CD14-positive monocyte (primary cell): ENCODE results near the gene ATP5F1D. TPM values are rescaled to one million over a fixed set of nuclear protein-coding genes. Genes with fewer than 3 reads are reported as not detected.

Source experiments
- DNase-seq, 3 donors: peaks; one replicate each; pipeline ENCODE4 v3.0.0-alpha.2; 2011 to 2022
- H2AFZ ChIP-seq: 2 replicates; pipeline ENCODE4 v1.6.0; 2012; ENCODE audit warnings: mild to moderate bottlenecking, low read depth, low read length, inconsistent platforms; ENCODE audit not compliant: insufficient read depth, poor library complexity, severe bottlenecking
- H3K27ac ChIP-seq, 2 donors: 1 replicate in 1 of 2; 2 replicates in 1 of 2; pipeline ENCODE4 v1.5.1; 2012 to 2013; ENCODE audit warnings: low read length in 2 of 2, control low read depth in 1 of 2, inconsistent platforms in 1 of 2, low read depth in 1 of 2, mild to moderate bottlenecking in 1 of 2
- H3K27me3 ChIP-seq, 2 donors: one replicate each; pipeline versions ENCODE4 v1.6.0 to v1.6.1; 2011 to 2013; ENCODE audit warnings: low read length in 2 of 2; ENCODE audit not compliant: control insufficient read depth in 2 of 2, insufficient read depth in 2 of 2
- H3K36me3 ChIP-seq, 2 donors: replicated peaks in 1 of 2; 1 replicate in 1 of 2; 2 replicates in 1 of 2; pipeline versions ENCODE4 v1.5.1 to v1.6.1; 2012 to 2013; ENCODE audit warnings: low read length in 2 of 2, control low read depth in 1 of 2, inconsistent platforms in 1 of 2, mild to moderate bottlenecking in 1 of 2; ENCODE audit not compliant: insufficient read depth in 2 of 2, control insufficient read depth in 1 of 2
- H3K4me1 ChIP-seq, 2 donors: 1 replicate in 1 of 2; 2 replicates in 1 of 2; pipeline versions ENCODE4 v1.5.1 to v1.6.1; 2012 to 2013; ENCODE audit warnings: low read length in 2 of 2, control low read depth in 1 of 2, inconsistent platforms in 1 of 2, mild to moderate bottlenecking in 1 of 2, moderate library complexity in 1 of 2; ENCODE audit not compliant: insufficient read depth in 2 of 2, control insufficient read depth in 1 of 2
- H3K4me2 ChIP-seq: replicated peaks from 2 replicates; pipeline ENCODE3; 2012; ENCODE audit warnings: low read length, moderate library complexity, mild to moderate bottlenecking; ENCODE audit not compliant: poor library complexity, severe bottlenecking; ENCODE audit errors: extremely low read depth
- H3K4me3 ChIP-seq, 3 experiments: fragments of 200-600 bp in 1 of 3; sonication (generic) in 1 of 3; replicated peaks in 1 of 3; 1 replicate in 2 of 3; 2 replicates in 1 of 3; pipeline ENCODE4 v1.5.1; 2011 to 2013; ENCODE audit warnings: low read length in 3 of 3, mild to moderate bottlenecking in 3 of 3, control low read depth in 2 of 3, low read depth in 2 of 3, inconsistent platforms in 1 of 3, moderate library complexity in 1 of 3
- H3K79me2 ChIP-seq: 2 replicates; pipeline ENCODE4 v1.6.0; 2012; ENCODE audit warnings: mild to moderate bottlenecking, control low read depth, inconsistent platforms, low read length, moderate library complexity; ENCODE audit not compliant: insufficient read depth
- H3K9ac ChIP-seq: 2 replicates; pipeline ENCODE4 v1.6.0; 2017; ENCODE audit warnings: low read length, mild to moderate bottlenecking; ENCODE audit not compliant: insufficient read depth, poor library complexity, severe bottlenecking
- H3K9me3 ChIP-seq, 2 donors: replicated peaks in 1 of 2; 1 replicate in 1 of 2; 2 replicates in 1 of 2; pipeline versions ENCODE4 v1.5.1 to v1.6.1; 2012 to 2013; ENCODE audit warnings: low read length in 2 of 2, control low read depth in 1 of 2; ENCODE audit not compliant: control insufficient read depth in 1 of 2, insufficient read depth in 1 of 2
- H4K20me1 ChIP-seq: 2 replicates; pipeline ENCODE4 v1.6.0; 2012; ENCODE audit warnings: mild to moderate bottlenecking, low read length, control low read depth, moderate library complexity; ENCODE audit not compliant: insufficient read depth
- H3K27ac Mint-ChIP-seq, 7 donors: one replicate each; pipeline ENCODE4 v1.8.0; 2020; ENCODE audit warnings: mild to moderate bottlenecking in 7 of 7, mixed read lengths in 7 of 7, moderate library complexity in 6 of 7, inconsistent platforms in 2 of 7
- H3K27me3 Mint-ChIP-seq, 3 donors: one replicate each; pipeline ENCODE4 v1.8.0; 2021 to 2022; ENCODE audit warnings: low read depth in 3 of 3, mild to moderate bottlenecking in 3 of 3, mixed read lengths in 3 of 3, moderate library complexity in 3 of 3, inconsistent platforms in 1 of 3
- H3K36me3 Mint-ChIP-seq, 2 donors: one replicate each; pipeline ENCODE4 v1.8.0; 2020; ENCODE audit warnings: mixed read lengths in 2 of 2, inconsistent platforms in 1 of 2, mild to moderate bottlenecking in 1 of 2
- H3K4me1 Mint-ChIP-seq: one replicate; pipeline ENCODE4 v1.8.0; 2020; ENCODE audit warnings: mild to moderate bottlenecking, mixed read lengths
- H3K4me3 Mint-ChIP-seq, 2 donors: one replicate each; pipeline ENCODE4 v1.8.0; 2020; ENCODE audit warnings: mild to moderate bottlenecking in 2 of 2, mixed read lengths in 2 of 2, moderate library complexity in 1 of 2
- H3K9me3 Mint-ChIP-seq, 7 donors: one replicate each; pipeline ENCODE4 v1.8.0; 2020 to 2022; ENCODE audit warnings: mixed read lengths in 7 of 7, mild to moderate bottlenecking in 6 of 7, moderate library complexity in 6 of 7, inconsistent platforms in 2 of 7
- CTCF ChIP-seq: fragments of 200-600 bp; IDR thresholded peaks from one replicate; pipeline ENCODE4 v1.8.0; 2022; ENCODE audit warnings: antibody characterized with exemption, mild to moderate bottlenecking
- WGBS: methylation state at CpG from one replicate; pipeline ENCODE4 v1.1.5; 2013; ENCODE audit warnings: missing lambda C conversion rate; ENCODE audit not compliant: insufficient coverage; 5-methylcytosine and 5-hydroxymethylcytosine counted together
- intact Hi-C, 2 donors: fragments of 100-400 bp; cut with micrococcal nuclease; formaldehyde crosslinking; loops; one replicate each; pipeline versions ENCODE4 v1.15.0 to v1.15.1; 2023
- polyA plus RNA-seq, 3 donors: library from polyadenylated mRNA; depleted of rRNA in 1 of 3; unstranded in 2 of 3; stranded (reverse) in 1 of 3; fragments of 300-500 nt in 2 of 3; fragments of >200 nt in 1 of 3; fragmentation: Illumina TruSeq in 2 of 3; gene quantifications; 1 replicate in 2 of 3; 2 replicates in 1 of 3; pipeline ENCODE4 v1.2.3, GENCODE V29; 2012 to 2021

Gene ATP5F1D
- polyA plus RNA-seq, 3 donors, result 122 to 160 (median 143) TPM

GRCh38 chr19:1292419-1293151 is 51.0 kb downstream of the ATP5F1D start:
- H3K9me3 Mint-ChIP-seq, result peaks cover 0 to 10% (median 0%) of the 10 kb centered on the region in 7 donors
- peaks cover 2 to 28% of the 10 kb centered on the region in 2 donors for H3K27me3 ChIP-seq
- no peak overlapping the region for H3K4me3 ChIP-seq
- no peak overlapping the region for H3K4me2 ChIP-seq
- H3K9me3 ChIP-seq, result no peaks in the 10 kb centered on the region
- no peak overlapping the region for H3K27ac Mint-ChIP-seq
- H4K20me1 ChIP-seq, result no peaks in the 10 kb centered on the region
- no peak overlapping the region for H3K9ac ChIP-seq
- no peak overlapping the region for H3K27ac ChIP-seq
- DNase-seq, result no peak
- TF ChIP-seq CTCF, result no peak
- peak overlapping the region in 1 of 2 donors; percentile 53 for H3K4me3 Mint-ChIP-seq
- no peak overlapping the region for H2AFZ ChIP-seq
- H3K79me2 ChIP-seq, result no peaks in the 10 kb centered on the region
- WGBS, result 86% methylated on average over 17 of the region's 17 CpGs
- no peaks in the 10 kb centered on the region for H3K36me3 ChIP-seq
- H3K27me3 Mint-ChIP-seq, result peaks cover 21 to 64% (median 37%) of the 10 kb centered on the region in 3 donors
- peaks cover 7% of the 10 kb centered on the region for H3K4me1 Mint-ChIP-seq
- H3K36me3 Mint-ChIP-seq, result no peaks in the 10 kb centered on the region
- H3K4me1 ChIP-seq, result peaks cover 7 to 8% of the 10 kb centered on the region in 2 donors
- intact Hi-C loops, result no loop called here

GRCh38 chr19:1293782-1294604 is 52.4 kb downstream of the ATP5F1D start:
- peaks cover 0 to 15% of the 10 kb centered on the region in 2 donors for H3K27me3 ChIP-seq
- intact Hi-C loops, result no loop called here
- H3K4me1 ChIP-seq, result peaks cover 7 to 8% of the 10 kb centered on the region in 2 donors
- H3K36me3 ChIP-seq, result no peaks in the 10 kb centered on the region
- H3K36me3 Mint-ChIP-seq, result no peaks in the 10 kb centered on the region
- H3K4me3 ChIP-seq, result no peak overlapping the region
- no peaks in the 10 kb centered on the region for H4K20me1 ChIP-seq
- no peak for DNase-seq
- H3K27ac Mint-ChIP-seq, result no peak overlapping the region
- H2AFZ ChIP-seq, result no peak overlapping the region
- H3K9me3 Mint-ChIP-seq, result peaks cover 0 to 8% (median 0%) of the 10 kb centered on the region in 7 donors
- 75% methylated on average over 26 of the region's 35 CpGs for WGBS
- peaks cover 7% of the 10 kb centered on the region for H3K4me1 Mint-ChIP-seq
- H3K9ac ChIP-seq, result no peak overlapping the region
- H3K4me3 Mint-ChIP-seq, result peak overlapping the region in 1 of 2 donors; percentile 60
- H3K27me3 Mint-ChIP-seq, result peaks cover 16 to 49% (median 31%) of the 10 kb centered on the region in 3 donors
- no peak overlapping the region for H3K27ac ChIP-seq
- no peak overlapping the region for H3K4me2 ChIP-seq
- no peaks in the 10 kb centered on the region for H3K79me2 ChIP-seq
- no peaks in the 10 kb centered on the region for H3K9me3 ChIP-seq
- no peak for TF ChIP-seq CTCF

Other genes with a start within 250 kb of the ATP5F1D start
- gene GRIN3B, start 241.3 kb upstream of the ATP5F1D start, polyA plus RNA-seq, result under 1 TPM in 2 of 3 donors, not detected in 1; 0.13 to 0.27 TPM
- 100 to 1,000 TPM in 1 of 3 donors, 10 to 100 TPM in 2; 37.4 to 417 (median 45.0) TPM for gene TMEM259, start 220.6 kb upstream of the ATP5F1D start, polyA plus RNA-seq
- not detected for gene RNU6-2, start 220.2 kb upstream of the ATP5F1D start, polyA plus RNA-seq
- gene CNN2, start 215.1 kb upstream of the ATP5F1D start, polyA plus RNA-seq, result 100 to 1,000 TPM in 2 of 3 donors, 10 to 100 TPM in 1; 69.9 to 213 (median 144) TPM
- gene ABCA7, start 201.6 kb upstream of the ATP5F1D start, polyA plus RNA-seq, result 100 to 1,000 TPM in 1 of 3 donors, 1 to 10 TPM in 2; 1.7 to 104 (median 7.8) TPM
- 100 to 1,000 TPM; 108 to 308 (median 137) TPM for gene ARHGAP45, start 174.6 kb upstream of the ATP5F1D start, polyA plus RNA-seq
- 100 to 1,000 TPM; 183 to 222 (median 195) TPM for gene POLR2E, start 146.4 kb upstream of the ATP5F1D start, polyA plus RNA-seq
- 100 to 1,000 TPM; 459 to 508 (median 493) TPM for gene GPX4, start 137.8 kb upstream of the ATP5F1D start, polyA plus RNA-seq
- 10 to 100 TPM in 1 of 3 donors, 1 to 10 TPM in 1, under 1 TPM in 1; 0.71 to 75.0 (median 2.6) TPM for gene SBNO2, start 67.5 kb upstream of the ATP5F1D start, polyA plus RNA-seq
- 10 to 100 TPM in 2 of 3 donors, 1 to 10 TPM in 1; 6.2 to 72.1 (median 15.4) TPM for gene STK11, start 36.0 kb upstream of the ATP5F1D start, polyA plus RNA-seq
- not detected for gene CBARP, start 3.7 kb upstream of the ATP5F1D start, polyA plus RNA-seq
- 100 to 1,000 TPM in 1 of 3 donors, 10 to 100 TPM in 1, 1 to 10 TPM in 1; 5.6 to 301 (median 11.0) TPM for gene MIDN, start 6.8 kb downstream of the ATP5F1D start, polyA plus RNA-seq
- 100 to 1,000 TPM in 1 of 3 donors, 10 to 100 TPM in 2; 39.6 to 600 (median 51.1) TPM for gene CIRBP, start 27.6 kb downstream of the ATP5F1D start, polyA plus RNA-seq
- 10 to 100 TPM; 32.8 to 56.2 (median 40.0) TPM for gene FAM174C, start 33.8 kb downstream of the ATP5F1D start, polyA plus RNA-seq
- gene EFNA2, start 44.1 kb downstream of the ATP5F1D start, polyA plus RNA-seq, result not detected
- gene NDUFS7, start 142.2 kb downstream of the ATP5F1D start, polyA plus RNA-seq, result 100 to 1,000 TPM; 119 to 232 (median 211) TPM
- gene GAMT, start 159.8 kb downstream of the ATP5F1D start, polyA plus RNA-seq, result 1 to 10 TPM in 1 of 3 donors, under 1 TPM in 2; 0.95 to 1.3 (median 0.96) TPM
- 10 to 100 TPM in 1 of 3 donors, 1 to 10 TPM in 2; 3.3 to 57.1 (median 4.2) TPM for gene DAZAP1, start 165.8 kb downstream of the ATP5F1D start, polyA plus RNA-seq
- 1,000 to 10,000 TPM; 1,318 to 3,451 (median 1,526) TPM for gene RPS15, start 196.6 kb downstream of the ATP5F1D start, polyA plus RNA-seq
- under 1 TPM in 1 of 3 donors, not detected in 2; 0.04 TPM for gene APC2, start 208.4 kb downstream of the ATP5F1D start, polyA plus RNA-seq
- 10 to 100 TPM; 18.2 to 20.9 (median 19.9) TPM for gene C19orf25, start 237.5 kb downstream of the ATP5F1D start, polyA plus RNA-seq
- gene PCSK4, start 248.6 kb downstream of the ATP5F1D start, polyA plus RNA-seq, result 1 to 10 TPM in 1 of 3 donors, under 1 TPM in 1, not detected in 1; 0.34 to 1.0 TPM
- gene REEP6, start 249.4 kb downstream of the ATP5F1D start, polyA plus RNA-seq, result 1 to 10 TPM in 1 of 3 donors, under 1 TPM in 2; 0.51 to 1.8 (median 0.81) TPM